ENCODE measurements around the gene SLC25A24. TPM values are rescaled to one million over a fixed set of nuclear protein-coding genes. Genes with fewer than 3 reads are reported as not detected.
A peak's percentile ranks its signal among the peaks of the same experiment; 100 is the strongest.

SLC25A24 gene
- polyA plus RNA-seq, 3 donors = 11.1 to 45.4 (median 43.4) TPM

DNA sequence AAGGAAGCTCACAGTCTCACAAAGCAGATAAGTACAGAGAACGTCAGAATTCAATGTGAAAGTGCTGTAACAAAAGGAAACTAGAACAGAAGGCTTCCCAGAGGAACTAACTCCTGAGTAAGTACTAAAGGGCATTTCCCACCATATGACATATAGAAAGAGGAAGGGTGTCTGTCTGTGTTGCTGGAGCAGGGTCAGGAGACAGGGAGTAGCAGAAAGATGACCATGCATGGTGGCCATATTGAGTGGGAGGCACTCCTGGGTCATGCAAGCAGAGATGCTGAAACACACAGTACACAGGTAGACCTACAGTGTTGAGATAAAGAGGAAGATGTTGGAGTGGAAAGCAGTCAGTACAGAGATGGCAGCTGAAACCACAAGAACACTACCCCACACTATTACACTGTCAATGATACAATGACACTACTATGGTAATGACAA is 47.3 kb downstream of the SLC25A24 start:
- intact Hi-C loops (cut with micrococcal nuclease) = no loop called here
- no peaks in the 10 kb centered on the region for H3K27me3 Mint-ChIP-seq (ENCODE audit: low read depth in 3 of 3)
- TF ChIP-seq, protein P1, sequence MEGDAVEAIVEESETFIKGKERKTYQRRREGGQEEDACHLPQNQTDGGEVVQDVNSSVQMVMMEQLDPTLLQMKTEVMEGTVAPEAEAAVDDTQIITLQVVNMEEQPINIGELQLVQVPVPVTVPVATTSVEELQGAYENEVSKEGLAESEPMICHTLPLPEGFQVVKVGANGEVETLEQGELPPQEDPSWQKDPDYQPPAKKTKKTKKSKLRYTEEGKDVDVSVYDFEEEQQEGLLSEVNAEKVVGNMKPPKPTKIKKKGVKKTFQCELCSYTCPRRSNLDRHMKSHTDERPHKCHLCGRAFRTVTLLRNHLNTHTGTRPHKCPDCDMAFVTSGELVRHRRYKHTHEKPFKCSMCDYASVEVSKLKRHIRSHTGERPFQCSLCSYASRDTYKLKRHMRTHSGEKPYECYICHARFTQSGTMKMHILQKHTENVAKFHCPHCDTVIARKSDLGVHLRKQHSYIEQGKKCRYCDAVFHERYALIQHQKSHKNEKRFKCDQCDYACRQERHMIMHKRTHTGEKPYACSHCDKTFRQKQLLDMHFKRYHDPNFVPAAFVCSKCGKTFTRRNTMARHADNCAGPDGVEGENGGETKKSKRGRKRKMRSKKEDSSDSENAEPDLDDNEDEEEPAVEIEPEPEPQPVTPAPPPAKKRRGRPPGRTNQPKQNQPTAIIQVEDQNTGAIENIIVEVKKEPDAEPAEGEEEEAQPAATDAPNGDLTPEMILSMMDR (IDR thresholded peaks at IDR 0.05) = no peak
- peaks cover 8% of the 10 kb centered on the region for H4K20me1 ChIP-seq (ENCODE audit: insufficient read depth, low read length)
- H3K4me1 Mint-ChIP-seq = no peaks in the 10 kb centered on the region
- H3K27ac Mint-ChIP-seq = no peak overlapping the region
- no peaks in the 10 kb centered on the region for H3K79me2 ChIP-seq (ENCODE audit: insufficient read depth, low read length)
- H3K4me3 Mint-ChIP-seq = no peak overlapping the region
- peak overlapping the region; percentile 30 to 50 for H3K27ac ChIP-seq (ENCODE audit: low read depth in 1 of 2, low read length in 2 of 2)
- peaks cover 6 to 9% of the 10 kb centered on the region in 2 donors for H3K4me1 ChIP-seq (ENCODE audit: control insufficient read depth in 1 of 2, insufficient read depth in 2 of 2, low read length in 2 of 2)
- no peak overlapping the region for H3K9ac ChIP-seq (ENCODE audit: insufficient read depth, low read length, poor library complexity, severe bottlenecking)
- peaks cover 0 to 2% (median 0%) of the 10 kb centered on the region in 7 donors for H3K9me3 Mint-ChIP-seq
- no peaks in the 10 kb centered on the region for H3K9me3 ChIP-seq (replicated peaks in 1 of 2; ENCODE audit: control insufficient read depth in 1 of 2, insufficient read depth in 1 of 2, low read length in 2 of 2)
- H2AFZ ChIP-seq (ENCODE audit: insufficient read depth, low read depth, low read length, poor library complexity, severe bottlenecking) = no peak overlapping the region
- no peaks in the 10 kb centered on the region for H3K27me3 ChIP-seq (ENCODE audit: control insufficient read depth in 2 of 2, insufficient read depth in 2 of 2, low read length in 2 of 2)
- H3K4me2 ChIP-seq (replicated peaks; ENCODE audit: extremely low read depth, low read length, poor library complexity, severe bottlenecking) = no peak overlapping the region
- H3K4me3 ChIP-seq (replicated peaks in 1 of 3; ENCODE audit: low read depth in 2 of 3, low read length in 3 of 3) = no peak overlapping the region
- DNase-seq = peak; percentile 10 to 86 (median 19)
- peaks cover 84 to 97% of the 10 kb centered on the region in 2 donors for H3K36me3 ChIP-seq (replicated peaks in 1 of 2; ENCODE audit: control insufficient read depth in 1 of 2, insufficient read depth in 2 of 2, low read length in 2 of 2)
- WGBS (ENCODE audit: insufficient coverage) = no CpG with 5 or more reads among the region's 1 CpG
- H3K36me3 Mint-ChIP-seq = peaks cover 50 to 59% of the 10 kb centered on the region in 2 donors

DNA sequence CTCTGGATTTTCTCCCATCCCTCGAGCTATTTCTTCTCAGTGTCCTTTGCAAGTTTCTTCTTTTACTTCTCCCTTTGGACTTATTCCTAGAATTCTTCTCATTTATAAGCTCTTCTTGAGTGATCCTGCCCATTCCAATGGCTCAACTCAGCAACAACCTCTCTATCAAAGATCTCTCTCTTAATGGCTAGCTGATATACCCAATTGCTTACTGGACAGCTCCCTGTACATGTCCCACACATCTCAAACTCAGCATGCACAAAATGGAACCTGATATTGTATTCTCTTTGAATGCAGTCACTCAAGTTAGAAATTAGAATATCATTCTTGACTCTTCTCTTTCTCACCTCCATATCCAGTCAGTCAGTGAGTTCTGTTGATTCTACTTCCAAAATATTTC is 48.6 kb downstream of the SLC25A24 start:
- intact Hi-C loops (cut with micrococcal nuclease) = no loop called here
- no peak overlapping the region for H3K9ac ChIP-seq (ENCODE audit: insufficient read depth, low read length, poor library complexity, severe bottlenecking)
- 100% methylated on average over 1 of the region's 1 CpG for WGBS (ENCODE audit: insufficient coverage)
- Mint-ChIP-seq H3K27me3 (ENCODE audit: low read depth in 3 of 3) (no peaks in the 10 kb centered on the region), H3K4me3 (no peak overlapping the region), H3K4me1 (no peaks in the 10 kb centered on the region), H3K9me3 (peaks cover 0 to 7% (median 4%) of the 10 kb centered on the region in 7 donors), H3K27ac (no peak overlapping the region), H3K36me3 (peaks cover 56 to 59% of the 10 kb centered on the region in 2 donors)
- H3K9me3 ChIP-seq (replicated peaks in 1 of 2; ENCODE audit: control insufficient read depth in 1 of 2, insufficient read depth in 1 of 2, low read length in 2 of 2) = no peaks in the 10 kb centered on the region
- H3K4me1 ChIP-seq (ENCODE audit: control insufficient read depth in 1 of 2, insufficient read depth in 2 of 2, low read length in 2 of 2) = peaks cover 6 to 9% of the 10 kb centered on the region in 2 donors
- H3K27ac ChIP-seq (ENCODE audit: low read depth in 1 of 2, low read length in 2 of 2) = no peak overlapping the region
- no peak overlapping the region for H2AFZ ChIP-seq (ENCODE audit: insufficient read depth, low read depth, low read length, poor library complexity, severe bottlenecking)
- H3K79me2 ChIP-seq (ENCODE audit: insufficient read depth, low read length) = no peaks in the 10 kb centered on the region
- no peaks in the 10 kb centered on the region for H3K27me3 ChIP-seq (ENCODE audit: control insufficient read depth in 2 of 2, insufficient read depth in 2 of 2, low read length in 2 of 2)
- peaks cover 8% of the 10 kb centered on the region for H4K20me1 ChIP-seq (ENCODE audit: insufficient read depth, low read length)
- no peak overlapping the region for H3K4me2 ChIP-seq (replicated peaks; ENCODE audit: extremely low read depth, low read length, poor library complexity, severe bottlenecking)
- H3K4me3 ChIP-seq (replicated peaks in 1 of 3; ENCODE audit: low read depth in 2 of 3, low read length in 3 of 3) = no peak overlapping the region
- peaks cover 78 to 97% of the 10 kb centered on the region in 2 donors for H3K36me3 ChIP-seq (replicated peaks in 1 of 2; ENCODE audit: control insufficient read depth in 1 of 2, insufficient read depth in 2 of 2, low read length in 2 of 2)
- TF ChIP-seq, protein P1 (IDR thresholded peaks at IDR 0.05) = no peak
- DNase-seq = no peak
